SK-N-SH (cell line): ENCODE results near the gene CCN6. TPM values are rescaled to one million over a fixed set of nuclear protein-coding genes. Genes with fewer than 3 reads are reported as not detected.

ENCODE experiments used
- CTCF ChIA-PET: fragments of 300-600, 350-600 bp; formaldehyde crosslinking; extraction: SDS; loops from one replicate; lab custom pipeline; 2021; lab: Yijun Ruan, JAX
- POLR2A ChIA-PET: fragments of 350-600 bp; sonication (Branson Sonifier 250); formaldehyde crosslinking; extraction: SDS; loops from one replicate; lab custom pipeline; 2020; ENCODE audit warnings: antibody characterized with exemption, inconsistent platforms; lab: Yijun Ruan, JAX
- DNase-seq: peaks from one replicate; pipeline ENCODE4 v3.0.0; 2012
- H2AFZ ChIP-seq: fragments of 200-600 bp; sonication (generic); 2 replicates; pipeline ENCODE4 v1.8.1; 2016; ENCODE audit warnings: antibody characterized with exemption, mild to moderate bottlenecking, low read depth
- H3F3A ChIP-seq: fragments of 200-600 bp; sonication (generic); replicated peaks from 2 replicates; pipeline ENCODE3; 2016; ENCODE audit warnings: antibody characterized with exemption, mild to moderate bottlenecking; ENCODE audit not compliant: insufficient read depth
- H3K27ac ChIP-seq, 2 experiments: fragments of 200-500 bp in 1 of 2; fragments of 200-600 bp in 1 of 2; sonication (Bioruptor generic) in 1 of 2; sonication (generic), shearing (Covaris generic) in 1 of 2; 2 replicates each; pipeline versions ENCODE4 v1.5.1 to v1.6.1; 2014 to 2016; ENCODE audit warnings: low read depth in 2 of 2, inconsistent platforms in 1 of 2, low read length in 1 of 2, mild to moderate bottlenecking in 1 of 2, mixed read lengths in 1 of 2
- H3K27me3 ChIP-seq: fragments of 200-600 bp; sonication (generic), shearing (Covaris generic); 2 replicates; pipeline ENCODE4 v1.6.1; 2016; ENCODE audit warnings: mixed run types; ENCODE audit not compliant: insufficient read depth
- H3K36me3 ChIP-seq, 2 experiments: fragments of 200-500 bp in 1 of 2; fragments of 200-600 bp in 1 of 2; sonication (Bioruptor generic) in 1 of 2; sonication (generic) in 1 of 2; replicated peaks in 1 of 2; 2 replicates each; pipeline versions ENCODE3 to v1.5.1; 2014 to 2016; ENCODE audit warnings: low read length in 1 of 2, mild to moderate bottlenecking in 1 of 2; ENCODE audit not compliant: insufficient read depth in 2 of 2, control insufficient read depth in 1 of 2
- H3K4me1 ChIP-seq, 2 experiments: fragments of 200-500 bp in 1 of 2; fragments of 200-600 bp in 1 of 2; sonication (Bioruptor generic) in 1 of 2; sonication (generic), shearing (Covaris generic) in 1 of 2; 2 replicates each; pipeline versions ENCODE4 v1.5.1 to v1.6.1; 2014 to 2016; ENCODE audit warnings: low read depth in 1 of 2, low read length in 1 of 2, mixed run types in 1 of 2; ENCODE audit not compliant: insufficient read depth in 2 of 2, control insufficient read depth in 1 of 2
- H3K4me2 ChIP-seq: fragments of 200-600 bp; sonication (generic), shearing (Covaris generic); 2 replicates; pipeline ENCODE4 v1.6.1; 2017; ENCODE audit warnings: mixed run types
- H3K4me3 ChIP-seq, 2 experiments: fragments of 200-500 bp in 1 of 2; fragments of 200-600 bp in 1 of 2; sonication (Bioruptor generic) in 1 of 2; sonication (generic), shearing (Covaris generic) in 1 of 2; 2 replicates each; pipeline versions ENCODE4 v1.5.1 to v1.8.1; 2014 to 2016; ENCODE audit warnings: low read depth in 2 of 2, inconsistent platforms in 1 of 2, low read length in 1 of 2, mild to moderate bottlenecking in 1 of 2, mixed read lengths in 1 of 2, moderate library complexity in 1 of 2
- H3K79me2 ChIP-seq: fragments of 200-600 bp; sonication (generic); 2 replicates; pipeline ENCODE4 v1.8.1; 2017; ENCODE audit warnings: mild to moderate bottlenecking; ENCODE audit not compliant: insufficient read depth
- H3K9ac ChIP-seq: fragments of 200-600 bp; sonication (generic); 2 replicates; pipeline ENCODE4 v1.6.1; 2017; ENCODE audit warnings: mixed run types
- H3K9me2 ChIP-seq: fragments of 200-600 bp; sonication (generic); 2 replicates; pipeline ENCODE4 v1.6.1; 2017; ENCODE audit warnings: mixed run types
- H3K9me3 ChIP-seq: fragments of 200-600 bp; sonication (generic); 2 replicates; pipeline ENCODE4 v1.6.1; 2017; ENCODE audit warnings: mixed run types, mild to moderate bottlenecking, moderate library complexity
- H4K20me1 ChIP-seq: fragments of 200-600 bp; sonication (generic); 2 replicates; pipeline ENCODE4 v1.6.1; 2017; ENCODE audit warnings: mild to moderate bottlenecking, mixed run types; ENCODE audit not compliant: insufficient read depth
- ELF1 ChIP-seq: IDR thresholded peaks from 2 replicates; pipeline ENCODE4 v1.4.0; 2012
- FOSL2 ChIP-seq: IDR thresholded peaks from 2 replicates; pipeline ENCODE4 v1.4.0; 2012; ENCODE audit warnings: low read depth, mild to moderate bottlenecking, moderate library complexity, borderline replicate concordance
- FOXJ3 ChIP-seq: sonication (generic); formaldehyde crosslinking; IDR thresholded peaks from 2 replicates; pipeline ENCODE4 v1.5.1; 2020; ENCODE audit warnings: mild to moderate bottlenecking, missing genetic modification reagents
- GABPA ChIP-seq: IDR thresholded peaks from 2 replicates; pipeline ENCODE4 v1.4.0; 2012; ENCODE audit warnings: low read depth, mild to moderate bottlenecking
- JUND ChIP-seq: IDR thresholded peaks from 2 replicates; pipeline ENCODE4 v1.4.0; 2012
- MEF2A ChIP-seq: IDR thresholded peaks from 2 replicates; pipeline ENCODE4 v1.4.0; 2012; ENCODE audit warnings: low read depth, borderline replicate concordance
- MXI1 ChIP-seq: IDR thresholded peaks from 2 replicates; pipeline ENCODE4 v1.6.1; 2012; ENCODE audit warnings: mild to moderate bottlenecking, low read depth, low read length, improper control_type of control experiment
- NRF1 ChIP-seq: IDR thresholded peaks from 2 replicates; pipeline ENCODE4 v1.6.1; 2012; ENCODE audit warnings: low read depth, mild to moderate bottlenecking, low read length
- RAD21 ChIP-seq: IDR thresholded peaks from 2 replicates; pipeline ENCODE4 v1.6.1; 2012; ENCODE audit warnings: mild to moderate bottlenecking, low read length
- RFX5 ChIP-seq: IDR thresholded peaks from 2 replicates; pipeline ENCODE4 v1.6.1; 2012; ENCODE audit warnings: mild to moderate bottlenecking, improper control_type of control experiment, low read length
- TAF1 ChIP-seq: IDR thresholded peaks from 2 replicates; pipeline ENCODE4 v1.6.1; 2012; ENCODE audit warnings: low read depth, mild to moderate bottlenecking, low read length, moderate library complexity, borderline replicate concordance
- TEAD4 ChIP-seq: IDR thresholded peaks from 2 replicates; pipeline ENCODE4 v1.4.0; 2012; ENCODE audit warnings: mild to moderate bottlenecking, borderline replicate concordance; ENCODE audit not compliant: insufficient read depth
- YY1 ChIP-seq: IDR thresholded peaks from 2 replicates; pipeline ENCODE4 v1.4.0; 2012; ENCODE audit warnings: low read depth, mild to moderate bottlenecking
- ZBTB33 ChIP-seq: IDR thresholded peaks from 2 replicates; pipeline ENCODE4 v1.4.0; 2012; ENCODE audit warnings: low read depth, borderline replicate concordance
- WGBS: methylation state at CpG from one replicate; pipeline ENCODE4 v1.1.6; 2017; ENCODE audit warnings: low lambda C conversion rate; 5-methylcytosine and 5-hydroxymethylcytosine counted together
- polyA plus RNA-seq, 3 experiments: library from polyadenylated mRNA; depleted of rRNA; stranded (reverse); fragments of >200 nt; gene quantifications; 2 replicates each; pipeline ENCODE4 v1.2.3, GENCODE V29; 2012
- TF ChIP-seq, protein P1 (sequence below): IDR thresholded peaks from 2 replicates; pipeline ENCODE4 v1.4.0; 2012; ENCODE audit warnings: low read depth
- TF ChIP-seq, protein P2 (sequence below): IDR thresholded peaks from 2 replicates; pipeline ENCODE4 v1.4.0; 2012; ENCODE audit warnings: low read depth, borderline replicate concordance
- TF ChIP-seq, protein P3 (sequence below): IDR thresholded peaks from 2 replicates; pipeline ENCODE4; 2012
- TF ChIP-seq, protein P4 (sequence below): fragments of 150-350 bp; IDR thresholded peaks from 2 replicates; pipeline ENCODE4 v1.6.1; 2016; ENCODE audit warnings: mild to moderate bottlenecking, low read depth, low read length

The CCN6 gene
- polyA plus RNA-seq, 1 of the 3 experiments (the other 2 are of a cell fraction) = not detected

- no peak for TF ChIP-seq TEAD4
- TF ChIP-seq, protein P1, sequence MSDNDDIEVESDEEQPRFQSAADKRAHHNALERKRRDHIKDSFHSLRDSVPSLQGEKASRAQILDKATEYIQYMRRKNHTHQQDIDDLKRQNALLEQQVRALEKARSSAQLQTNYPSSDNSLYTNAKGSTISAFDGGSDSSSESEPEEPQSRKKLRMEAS = no peak
- TF ChIP-seq, protein P2, sequence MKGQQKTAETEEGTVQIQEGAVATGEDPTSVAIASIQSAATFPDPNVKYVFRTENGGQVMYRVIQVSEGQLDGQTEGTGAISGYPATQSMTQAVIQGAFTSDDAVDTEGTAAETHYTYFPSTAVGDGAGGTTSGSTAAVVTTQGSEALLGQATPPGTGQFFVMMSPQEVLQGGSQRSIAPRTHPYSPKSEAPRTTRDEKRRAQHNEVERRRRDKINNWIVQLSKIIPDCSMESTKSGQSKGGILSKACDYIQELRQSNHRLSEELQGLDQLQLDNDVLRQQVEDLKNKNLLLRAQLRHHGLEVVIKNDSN = no peak
Measured at GRCh38 chr6:112004201-112005012, 49.5 kb upstream of the CCN6 start (continued).

- Histone ChIP-seq H3K4me2 (no peak overlapping the region), H3K4me1 (no peaks in the 10 kb centered on the region; a peak in 1 of 4 replicates), H3K36me3 (no peaks in the 10 kb centered on the region), H3K4me3 (no peak overlapping the region), H3K27ac (no peak overlapping the region), H3K9ac (no peak overlapping the region), H3K9me2 (no peaks in the 10 kb centered on the region), H4K20me1 (no peaks in the 10 kb centered on the region), H3K27me3 (no peaks in the 10 kb centered on the region), H3F3A (no peaks in the 10 kb centered on the region), H3K79me2 (no peaks in the 10 kb centered on the region), H2AFZ (no peak overlapping the region), H3K9me3 (no peaks in the 10 kb centered on the region)
- ChIA-PET CTCF (interaction anchor here (1.0 kb wide), 1 partner anchor 13 kb away, joined by 3 read pairs; no protein-coding TSS in a partner anchor), POLR2A (no interaction called here)
- TF ChIP-seq RAD21 (no peak), ZBTB33 (no peak), GABPA (no peak)
- TF ChIP-seq, protein P3, sequence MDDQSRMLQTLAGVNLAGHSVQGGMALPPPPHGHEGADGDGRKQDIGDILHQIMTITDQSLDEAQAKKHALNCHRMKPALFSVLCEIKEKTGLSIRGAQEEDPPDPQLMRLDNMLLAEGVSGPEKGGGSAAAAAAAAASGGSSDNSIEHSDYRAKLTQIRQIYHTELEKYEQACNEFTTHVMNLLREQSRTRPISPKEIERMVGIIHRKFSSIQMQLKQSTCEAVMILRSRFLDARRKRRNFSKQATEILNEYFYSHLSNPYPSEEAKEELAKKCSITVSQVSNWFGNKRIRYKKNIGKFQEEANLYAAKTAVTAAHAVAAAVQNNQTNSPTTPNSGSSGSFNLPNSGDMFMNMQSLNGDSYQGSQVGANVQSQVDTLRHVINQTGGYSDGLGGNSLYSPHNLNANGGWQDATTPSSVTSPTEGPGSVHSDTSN = no peak
- DNase-seq = no peak
- 75% methylated on average over 1 of the region's 1 CpG for WGBS
Measured at GRCh38 chr6:112005013-112005371, 48.9 kb upstream of the CCN6 start.

GRCh38 chr6:112007254-112007653, 46.6 kb upstream of the CCN6 start:
- 51% methylated on average over 2 of the region's 2 CpGs for WGBS
- Histone ChIP-seq H3K27ac (no peak overlapping the region), H3K27me3 (no peaks in the 10 kb centered on the region), H3K4me2 (no peak overlapping the region), H3K9ac (no peak overlapping the region), H4K20me1 (no peaks in the 10 kb centered on the region), H3K36me3 (no peaks in the 10 kb centered on the region), H3K9me2 (no peaks in the 10 kb centered on the region), H3K79me2 (no peaks in the 10 kb centered on the region), H3K9me3 (no peaks in the 10 kb centered on the region), H2AFZ (no peak overlapping the region), H3K4me3 (no peak overlapping the region), H3F3A (no peaks in the 10 kb centered on the region), H3K4me1 (no peaks in the 10 kb centered on the region; a peak in 1 of 4 replicates)
- TF ChIP-seq, protein P4, sequence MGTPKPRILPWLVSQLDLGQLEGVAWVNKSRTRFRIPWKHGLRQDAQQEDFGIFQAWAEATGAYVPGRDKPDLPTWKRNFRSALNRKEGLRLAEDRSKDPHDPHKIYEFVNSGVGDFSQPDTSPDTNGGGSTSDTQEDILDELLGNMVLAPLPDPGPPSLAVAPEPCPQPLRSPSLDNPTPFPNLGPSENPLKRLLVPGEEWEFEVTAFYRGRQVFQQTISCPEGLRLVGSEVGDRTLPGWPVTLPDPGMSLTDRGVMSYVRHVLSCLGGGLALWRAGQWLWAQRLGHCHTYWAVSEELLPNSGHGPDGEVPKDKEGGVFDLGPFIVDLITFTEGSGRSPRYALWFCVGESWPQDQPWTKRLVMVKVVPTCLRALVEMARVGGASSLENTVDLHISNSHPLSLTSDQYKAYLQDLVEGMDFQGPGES = no peak
- TF ChIP-seq FOSL2 = no peak
- no peak for TF ChIP-seq NRF1
- TF ChIP-seq RFX5 = no peak
- no peak for TF ChIP-seq FOXJ3 (CRISPR knock-in tag)
- TF ChIP-seq ELF1 = no peak
- no peak for TF ChIP-seq JUND
- no peak for TF ChIP-seq TAF1
- TF ChIP-seq MXI1 = no peak
- TF ChIP-seq MEF2A = no peak
- TF ChIP-seq YY1 = no peak
- CTCF ChIA-PET = interaction anchor here (0.7 to 1.9 kb wide), 6 partner anchors 9 to 298 kb away, joined by 3 to 10 read pairs (median 4); no protein-coding TSS in a partner anchor
- POLR2A ChIA-PET = no interaction called here
- no peak for DNase-seq
